GM21576 (cell line): ENCODE measurements around the gene OR5AP2.
"Not testable (repeated sequence)": the region's sequence is repeated elsewhere in the genome, so short reads cannot be mapped to it uniquely, and the experiment has no call there.

Source experiments
- ATAC-seq: cut with Tn5 transposase; IDR thresholded peaks from one replicate; pipeline ENCODE4 v1.9.1; 2021; ENCODE audit warnings: mild to moderate bottlenecking, moderate library complexity; ENCODE audit not compliant: unreplicated experiment

The OR5AP2 gene

GRCh38 chr11:56642339-56642738 lies at the start of gene OR5AP2:
OR5AP2 (minus strand) TSS chr11:56642439; CDS start chr11:56642439, 0 bp downstream.
- ATAC-seq, result no peak

GRCh38 chr11:56691179-56691578 lies 48.9 kb upstream of the OR5AP2 start:
- ATAC-seq, result not testable (repeated sequence)

- no peak for ATAC-seq
Observed at GRCh38 chr11:56688554-56689100, 46.4 kb upstream of the OR5AP2 start.

GRCh38 chr11:56670984-56671383 lies 28.7 kb upstream of the OR5AP2 start:
- ATAC-seq, result no peak

GRCh38 chr11:56663386-56663785 lies 21.1 kb upstream of the OR5AP2 start, which contains the start of gene OR5AR1:
OR5AR1 (plus strand) TSS chr11:56663686; CDS start chr11:56663686, 0 bp downstream.
- no peak for ATAC-seq

GRCh38 chr11:56659755-56660154 lies 17.5 kb upstream of the OR5AP2 start:
- no peak for ATAC-seq

- ATAC-seq, result no peak
Observed at GRCh38 chr11:56637500-56637899, 4.7 kb downstream of the OR5AP2 start.

- ATAC-seq, result no peak
Observed at GRCh38 chr11:56636861-56637260, 5.4 kb downstream of the OR5AP2 start.

- ATAC-seq, result no peak
Observed at GRCh38 chr11:56632329-56632728, 9.9 kb downstream of the OR5AP2 start.

GRCh38 chr11:56625946-56626345 lies 16.3 kb downstream of the OR5AP2 start:
- ATAC-seq, result no peak

GRCh38 chr11:56624661-56625110 lies 17.6 kb downstream of the OR5AP2 start:
- ATAC-seq, result no peak

GRCh38 chr11:56611174-56611573 lies 31.1 kb downstream of the OR5AP2 start:
- ATAC-seq, result no peak

- ATAC-seq, result not testable (repeated sequence)
Observed at GRCh38 chr11:56592088-56592717, 50.0 kb downstream of the OR5AP2 start.
